T-cell (primary cell): ENCODE results near the gene FBXO33. TPM values are rescaled to one million over a fixed set of nuclear protein-coding genes. Genes with fewer than 3 reads are reported as not detected.
A peak's percentile ranks its signal among the peaks of the same experiment; 100 is the strongest.

Experiments used
- ATAC-seq, 4 experiments: fragments of 200-7000 bp in 3 of 4; fragments of 150-1000 bp in 1 of 4; cut with Tn5 transposase; replicated peaks in 1 of 4; 1 replicate in 3 of 4; 2 replicates in 1 of 4; pipeline ENCODE4 v1.10.0; 2021; ENCODE audit warnings: moderate library complexity in 3 of 4, mild to moderate bottlenecking in 2 of 4, moderate number of reproducible peaks in 1 of 4
- CTCF ChIA-PET, 2 donors: fragments of 300-600 bp; sonication (Branson Sonifier 250); formaldehyde crosslinking; loops; one replicate each; lab custom pipeline; 2022; ENCODE audit warnings: antibody characterized with exemption in 2 of 2; lab: Charles Lee
- POLR2A ChIA-PET, 2 donors: fragments of 300-600 bp; sonication (Branson Sonifier 250); formaldehyde crosslinking; loops; one replicate each; lab custom pipeline; 2022; ENCODE audit warnings: antibody characterized with exemption in 2 of 2; lab: Charles Lee
- DNase-seq, 35 experiments: peaks; one replicate each; pipeline versions ENCODE4 v3.0.0 to v3.0.0-alpha.2; 2013 to 2023
- H3K27ac ChIP-seq: one replicate; pipeline ENCODE4 v1.5.1; 2013; ENCODE audit warnings: low read length
- H3K27me3 ChIP-seq, 2 experiments: replicated peaks in 1 of 2; 1 replicate in 1 of 2; 2 replicates in 1 of 2; pipeline versions ENCODE4 v1.6.1 to v1.7.0; 2013; ENCODE audit warnings: low read length in 1 of 2, mixed read lengths in 1 of 2; ENCODE audit not compliant: control insufficient read depth in 2 of 2, insufficient read depth in 2 of 2; ENCODE audit errors: extremely low read depth in 1 of 2
- H3K36me3 ChIP-seq, 2 donors: 1 replicate in 1 of 2; 2 replicates in 1 of 2; pipeline versions ENCODE4 v1.6.1 to v1.7.0; 2013; ENCODE audit warnings: low read length in 1 of 2; ENCODE audit not compliant: control insufficient read depth in 2 of 2, insufficient read depth in 1 of 2; ENCODE audit errors: extremely low read depth in 1 of 2
- H3K4me1 ChIP-seq, 2 experiments: 1 replicate in 1 of 2; 2 replicates in 1 of 2; pipeline versions ENCODE4 v1.6.1 to v1.7.0; 2013; ENCODE audit warnings: low read length in 2 of 2, mixed read lengths in 1 of 2; ENCODE audit not compliant: insufficient read depth in 2 of 2, control insufficient read depth in 1 of 2; ENCODE audit errors: extremely low read depth in 1 of 2
- H3K4me3 ChIP-seq, 2 donors: 1 replicate in 1 of 2; 2 replicates in 1 of 2; pipeline versions ENCODE4 v1.5.1 to v1.7.0; 2013; ENCODE audit warnings: mild to moderate bottlenecking in 2 of 2, low read length in 1 of 2, moderate library complexity in 1 of 2; ENCODE audit not compliant: control insufficient read depth in 1 of 2; ENCODE audit errors: extremely low read depth in 1 of 2
- H3K9me3 ChIP-seq: 2 replicates; pipeline ENCODE4 v1.7.0; 2013
- H3K27ac Mint-ChIP-seq, 2 donors: one replicate each; pipeline ENCODE4 v1.8.0; 2020 to 2021; ENCODE audit warnings: mild to moderate bottlenecking in 2 of 2, mixed read lengths in 2 of 2
- H3K27me3 Mint-ChIP-seq, 2 donors: one replicate each; pipeline ENCODE4 v1.8.0; 2021 to 2022; ENCODE audit warnings: mixed read lengths in 2 of 2
- H3K36me3 Mint-ChIP-seq: one replicate; pipeline ENCODE4 v1.8.0; 2021; ENCODE audit warnings: mixed read lengths
- H3K4me1 Mint-ChIP-seq, 3 donors: one replicate each; pipeline ENCODE4 v1.8.0; 2020 to 2022; ENCODE audit warnings: mixed read lengths in 3 of 3, mild to moderate bottlenecking in 1 of 3
- H3K4me3 Mint-ChIP-seq, 3 donors: one replicate each; pipeline ENCODE4 v1.8.0; 2020 to 2022; ENCODE audit warnings: mild to moderate bottlenecking in 3 of 3, mixed read lengths in 3 of 3, moderate library complexity in 3 of 3
- H3K9me3 Mint-ChIP-seq, 3 donors: one replicate each; pipeline ENCODE4 v1.8.0; 2020 to 2022; ENCODE audit warnings: mixed read lengths in 3 of 3
- WGBS: methylation state at CpG from one replicate; pipeline ENCODE4 v1.1.5; 2013; ENCODE audit warnings: missing lambda C conversion rate; ENCODE audit not compliant: insufficient coverage; 5-methylcytosine and 5-hydroxymethylcytosine counted together
- total RNA-seq, 35 experiments: library from RNA in 6 of 35; stranded (reverse) in 6 of 35; fragments of 120-200 nt in 1 of 35; gene quantifications; one replicate each; pipeline versions ENCODE4 v1.2.1 to v1.2.4 and lab custom pipeline; 2013 to 2026

Gene FBXO33
- total RNA-seq, 5 donors from 2014 or later (not counting 1 experiment from before 2014, with no cell fraction given) = 22.5 to 64.0 (median 28.4) TPM

DNA sequence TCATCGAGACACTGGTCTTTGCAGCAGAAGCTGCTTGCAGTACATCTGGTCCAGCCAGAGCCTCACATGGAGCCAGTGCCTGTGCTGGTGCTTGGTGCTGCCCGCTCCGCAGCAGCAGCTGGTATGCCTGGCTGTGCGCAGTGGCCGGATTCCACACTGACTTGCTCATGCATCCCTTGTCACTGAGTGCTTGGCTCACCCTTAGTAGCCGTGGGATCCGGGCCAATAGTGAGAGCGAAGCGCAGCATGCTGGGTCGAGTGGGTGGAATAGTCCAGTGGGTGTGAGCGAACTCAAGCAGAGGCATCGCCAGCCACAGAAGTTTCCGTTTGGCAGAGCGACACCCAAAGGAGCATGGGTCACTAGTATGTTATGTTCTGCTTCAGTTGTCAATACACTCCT lies 10.1 kb upstream of the FBXO33 start:
- Histone ChIP-seq H3K36me3 (no peaks in the 10 kb centered on the region), H3K27me3 (peaks cover 0 to 2% of the 10 kb centered on the region in 2 experiments), H3K4me1 (no peaks in the 10 kb centered on the region), H3K4me3 (no peak overlapping the region), H3K27ac (no peak overlapping the region), H3K9me3 (no peaks in the 10 kb centered on the region)
- POLR2A ChIA-PET = no interaction called here
- 75% methylated on average over 9 of the region's 14 CpGs for WGBS
- H3K36me3 Mint-ChIP-seq = peaks cover 7% of the 10 kb centered on the region
- DNase-seq (no peak), ATAC-seq (no peak)
- H3K27ac Mint-ChIP-seq = no peak overlapping the region
- H3K27me3 Mint-ChIP-seq = no peaks in the 10 kb centered on the region
- no peak overlapping the region for H3K4me3 Mint-ChIP-seq
- no peaks in the 10 kb centered on the region for H3K4me1 Mint-ChIP-seq
- H3K9me3 Mint-ChIP-seq = no peaks in the 10 kb centered on the region
- CTCF ChIA-PET = no interaction called here

DNA sequence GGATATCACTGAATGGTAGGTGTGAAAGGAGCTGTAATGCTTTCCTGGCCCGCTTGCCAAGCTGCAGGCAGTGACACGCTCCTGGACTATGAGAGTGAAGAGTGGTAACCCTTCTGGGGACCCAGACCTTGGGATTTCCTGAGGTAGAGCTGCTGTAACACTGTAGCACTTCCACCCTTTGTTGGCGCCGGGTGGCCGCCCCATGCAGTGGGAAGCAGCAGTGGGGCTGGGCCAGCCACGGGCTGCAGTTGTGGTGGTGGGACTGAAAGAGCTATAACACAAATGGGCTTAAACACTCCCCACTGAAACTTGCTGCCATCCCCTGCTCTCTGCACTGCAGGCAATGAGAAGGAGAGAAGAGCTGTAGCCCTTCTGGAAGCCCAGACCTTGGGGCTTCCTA lies 9.6 kb upstream of the FBXO33 start:
- peaks cover 7% of the 10 kb centered on the region for H3K36me3 Mint-ChIP-seq
- CTCF ChIA-PET = interaction anchor here in 1 of 2 donors (0.6 kb wide), 1 partner anchor 179 kb away, joined by 4 read pairs; no protein-coding TSS in a partner anchor
- no peak overlapping the region for H3K27ac Mint-ChIP-seq
- Histone ChIP-seq H3K27ac (no peak overlapping the region), H3K27me3 (peaks cover 0 to 2% of the 10 kb centered on the region in 2 experiments), H3K4me1 (no peaks in the 10 kb centered on the region), H3K9me3 (no peaks in the 10 kb centered on the region), H3K36me3 (no peaks in the 10 kb centered on the region), H3K4me3 (no peak overlapping the region)
- H3K27me3 Mint-ChIP-seq = no peaks in the 10 kb centered on the region
- no peaks in the 10 kb centered on the region for H3K9me3 Mint-ChIP-seq
- H3K4me1 Mint-ChIP-seq = no peaks in the 10 kb centered on the region
- no peak for DNase-seq
- POLR2A ChIA-PET = no interaction called here
- no peak overlapping the region for H3K4me3 Mint-ChIP-seq
- no peak for ATAC-seq
- 97% methylated on average over 3 of the region's 6 CpGs for WGBS

DNA sequence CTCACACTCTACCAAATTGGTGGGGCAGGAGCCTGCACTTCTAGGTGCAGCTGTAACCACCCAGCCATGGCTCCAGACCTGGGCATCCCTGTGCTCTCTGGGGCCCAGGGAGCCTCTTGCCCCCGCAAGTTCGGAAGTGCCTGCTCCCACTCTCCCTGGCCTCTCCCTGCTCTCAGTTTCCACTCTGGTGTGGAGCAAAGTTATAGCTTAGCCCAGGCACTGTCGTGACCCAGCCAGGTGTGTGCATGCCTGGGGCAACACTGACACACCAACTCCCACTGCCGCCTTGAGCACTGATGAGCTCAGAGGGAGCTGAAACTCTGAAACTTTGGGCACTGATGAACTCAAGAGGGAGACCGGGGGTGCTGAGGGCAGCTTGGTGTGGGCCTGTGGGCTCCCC lies 8.7 kb upstream of the FBXO33 start:
- H3K27me3 ChIP-seq = peaks cover 0 to 2% of the 10 kb centered on the region in 2 experiments
- POLR2A ChIA-PET = interaction anchor here in 1 of 2 donors (0.6 kb wide), 1 partner anchor 9 kb away, joined by 3 read pairs; no protein-coding TSS in a partner anchor
- Mint-ChIP-seq H3K9me3 (no peaks in the 10 kb centered on the region), H3K4me1 (no peaks in the 10 kb centered on the region), H3K27me3 (no peaks in the 10 kb centered on the region), H3K27ac (no peak overlapping the region), H3K36me3 (peaks cover 7% of the 10 kb centered on the region), H3K4me3 (no peak overlapping the region)
- no peak overlapping the region for H3K4me3 ChIP-seq
- DNase-seq = no peak
- CTCF ChIA-PET = no interaction called here
- ATAC-seq = no peak
- H3K27ac ChIP-seq = no peak overlapping the region
- H3K36me3 ChIP-seq = no peaks in the 10 kb centered on the region
- no peaks in the 10 kb centered on the region for H3K4me1 ChIP-seq
- H3K9me3 ChIP-seq = no peaks in the 10 kb centered on the region
- 86% methylated on average over 2 of the region's 5 CpGs for WGBS

- DNase-seq (no peak), ATAC-seq (no peak)
- Histone ChIP-seq H3K36me3 (no peaks in the 10 kb centered on the region), H3K27ac (no peak overlapping the region), H3K4me1 (peaks cover 13 to 17% of the 10 kb centered on the region in 2 experiments), H3K9me3 (no peaks in the 10 kb centered on the region), H3K27me3 (no peaks in the 10 kb centered on the region), H3K4me3 (no peak overlapping the region)
- no peaks in the 10 kb centered on the region for H3K9me3 Mint-ChIP-seq
- H3K27me3 Mint-ChIP-seq = no peaks in the 10 kb centered on the region
- ChIA-PET CTCF (no interaction called here), POLR2A (no interaction called here)
- no peak overlapping the region for H3K27ac Mint-ChIP-seq
- no CpG with 5 or more reads among the region's 6 CpGs for WGBS
- H3K4me1 Mint-ChIP-seq = peaks cover 16 to 19% (median 19%) of the 10 kb centered on the region in 3 donors
- H3K4me3 Mint-ChIP-seq = no peak overlapping the region
- H3K36me3 Mint-ChIP-seq = peaks cover 5% of the 10 kb centered on the region
Measured at GRCh38 chr14:39435241-39435640, 3.0 kb upstream of the FBXO33 start.

GRCh38 chr14:39434401-39434800 lies 2.2 kb upstream of the FBXO33 start:
- DNase-seq = no peak
- Mint-ChIP-seq H3K27me3 (no peaks in the 10 kb centered on the region), H3K9me3 (no peaks in the 10 kb centered on the region), H3K4me3 (no peak overlapping the region), H3K4me1 (peaks cover 24 to 27% (median 27%) of the 10 kb centered on the region in 3 donors), H3K27ac (no peak overlapping the region), H3K36me3 (peaks cover 3% of the 10 kb centered on the region)
- Histone ChIP-seq H3K4me1 (peaks cover 21 to 23% of the 10 kb centered on the region in 2 experiments), H3K27ac (no peak overlapping the region), H3K9me3 (no peaks in the 10 kb centered on the region), H3K36me3 (no peaks in the 10 kb centered on the region), H3K27me3 (no peaks in the 10 kb centered on the region), H3K4me3 (no peak overlapping the region)
- CTCF ChIA-PET = interaction anchor here (0.7 to 1.0 kb wide), 3 partner anchors 10 to 1350 kb away, joined by 4 to 6 read pairs (median 6); no protein-coding TSS in a partner anchor
- ATAC-seq = no peak
- POLR2A ChIA-PET = interaction anchor here (0.6 to 0.7 kb wide), 3 partner anchors 74 to 394 kb away, joined by 3 to 10 read pairs (median 3); no protein-coding TSS in a partner anchor
- no CpG with 5 or more reads among the region's 2 CpGs for WGBS

- no peaks in the 10 kb centered on the region for H3K9me3 ChIP-seq
- no peaks in the 10 kb centered on the region for H3K9me3 Mint-ChIP-seq
- DNase-seq (peak in 2 of 35 experiments; percentile 9 to 16), ATAC-seq (no peak)
- no CpG with 5 or more reads among the region's 8 CpGs for WGBS
- H3K27ac Mint-ChIP-seq = peak overlapping the region; percentile 82 to 100
- peaks cover 34 to 37% (median 36%) of the 10 kb centered on the region in 3 donors for H3K4me1 Mint-ChIP-seq
- peak overlapping the region; percentile 100 for H3K27ac ChIP-seq
- ChIA-PET CTCF (interaction anchor here (0.6 to 1.0 kb wide), 3 partner anchors 9 to 194 kb away, joined by 4 to 6 read pairs (median 5); no protein-coding TSS in a partner anchor), POLR2A (interaction anchor here (0.7 to 0.8 kb wide), 5 partner anchors 55 to 336 kb away, joined by 4 to 7 read pairs (median 5); no protein-coding TSS in a partner anchor)
- H3K27me3 ChIP-seq = no peaks in the 10 kb centered on the region
- peak overlapping the region; percentile 88 to 90 for H3K4me3 ChIP-seq
- H3K4me3 Mint-ChIP-seq = peak overlapping the region; percentile 98 to 100 (median 99)
- H3K36me3 Mint-ChIP-seq = peaks cover 3% of the 10 kb centered on the region
- no peaks in the 10 kb centered on the region for H3K36me3 ChIP-seq
- H3K27me3 Mint-ChIP-seq = no peaks in the 10 kb centered on the region
- H3K4me1 ChIP-seq = peaks cover 23 to 28% of the 10 kb centered on the region in 2 experiments
Measured at GRCh38 chr14:39433452-39433813, 1.2 kb upstream of the FBXO33 start.
